Activated CD4-positive, CD25-positive, alpha-beta regulatory T cell treated with anti-CD3 and anti-CD28 coated beads, Interleukin-2, amount 50 U/mL, for 72 hours (primary cell): Measurements from ENCODE around the gene AP3D1.
"Not testable (repeated sequence)": the region's sequence is repeated elsewhere in the genome, so short reads cannot be mapped to it uniquely, and the experiment has no call there.

Source experiments
- DNase-seq: peaks from one replicate; pipeline ENCODE4 v3.0.0; 2021

AP3D1 gene

GRCh38 chr19:2149980-2150793 lies 1.2 kb downstream of the AP3D1 start:
- no peak for DNase-seq

GRCh38 chr19:2148482-2149135 lies 2.8 kb downstream of the AP3D1 start:
- DNase-seq: no peak

GRCh38 chr19:2145831-2146241 lies 5.5 kb downstream of the AP3D1 start:
- no peak for DNase-seq

GRCh38 chr19:2144190-2144589 lies 7.2 kb downstream of the AP3D1 start:
- DNase-seq: no peak

- DNase-seq: no peak
Observed at GRCh38 chr19:2142173-2142829, 9.1 kb downstream of the AP3D1 start.

DNA sequence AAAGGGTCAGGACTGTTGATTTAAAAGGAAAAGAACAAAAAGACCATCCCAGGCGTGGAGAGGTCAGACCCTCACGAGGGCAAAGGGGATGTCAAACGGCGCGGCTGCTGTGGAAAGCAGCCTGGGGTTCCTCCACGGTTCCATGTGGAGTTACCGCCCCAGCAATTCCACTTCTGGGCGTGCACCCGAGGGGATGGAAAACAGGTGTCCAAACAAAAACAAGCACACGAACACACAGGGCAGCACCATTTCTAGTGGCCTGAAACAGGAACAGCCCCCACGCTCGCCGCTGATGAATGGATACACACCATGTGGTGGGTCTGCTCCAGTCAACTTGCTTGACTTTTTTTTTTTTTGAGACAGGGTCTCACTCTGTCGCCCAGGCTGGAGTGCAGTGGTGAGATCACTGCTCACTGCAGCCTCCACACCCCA lies 11.2 kb downstream of the AP3D1 start:
- no peak for DNase-seq

GRCh38 chr19:2139385-2140137 lies 11.8 kb downstream of the AP3D1 start:
- no peak for DNase-seq

GRCh38 chr19:2138061-2138728 lies 13.2 kb downstream of the AP3D1 start:
- no peak for DNase-seq

- no peak for DNase-seq
Observed at GRCh38 chr19:2136796-2137195, 14.6 kb downstream of the AP3D1 start.

DNA sequence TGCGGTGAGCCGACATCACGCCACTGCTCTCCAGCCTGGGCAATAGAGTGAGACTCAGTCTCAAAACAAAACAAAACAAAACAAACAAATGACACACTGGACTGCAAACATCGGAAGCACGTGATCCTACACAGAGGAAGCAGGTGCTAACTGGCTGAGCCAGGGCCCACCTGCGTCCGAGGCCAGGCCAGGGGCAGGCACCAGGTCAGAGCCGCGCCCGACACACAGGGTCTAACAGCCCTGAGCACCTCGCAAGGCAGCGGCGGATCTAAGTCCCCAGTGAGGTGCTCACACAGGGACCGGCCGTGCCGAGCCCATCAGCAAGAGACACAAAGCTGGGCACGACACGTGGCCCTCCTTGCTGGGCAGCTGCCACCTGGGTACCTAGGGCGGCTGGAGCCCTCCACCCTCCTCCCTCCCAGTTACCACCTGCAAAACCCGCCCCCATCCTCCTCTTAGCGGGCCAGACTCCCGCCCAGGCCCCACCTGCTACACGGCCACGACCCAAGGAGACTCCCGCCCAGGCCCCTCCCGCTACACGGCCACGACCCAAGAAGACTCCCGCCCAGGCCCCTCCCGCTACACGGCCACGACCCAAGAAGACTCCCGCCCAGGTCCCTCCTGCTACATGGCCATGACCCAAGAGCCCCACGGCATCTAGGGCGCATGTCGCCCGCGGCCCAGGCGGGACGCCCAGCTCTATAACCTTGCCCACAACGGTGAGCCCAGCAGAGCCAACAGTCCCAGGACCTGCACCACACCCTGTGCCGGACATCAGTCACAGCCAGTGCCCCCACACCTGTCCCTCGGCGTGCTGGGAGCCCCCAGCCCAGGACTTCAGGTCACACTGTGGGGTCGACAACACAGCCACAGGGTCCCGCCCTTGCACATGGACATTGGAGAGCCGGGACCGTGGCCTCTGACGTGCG lies 15.6 kb downstream of the AP3D1 start:
- no peak for DNase-seq

DNA sequence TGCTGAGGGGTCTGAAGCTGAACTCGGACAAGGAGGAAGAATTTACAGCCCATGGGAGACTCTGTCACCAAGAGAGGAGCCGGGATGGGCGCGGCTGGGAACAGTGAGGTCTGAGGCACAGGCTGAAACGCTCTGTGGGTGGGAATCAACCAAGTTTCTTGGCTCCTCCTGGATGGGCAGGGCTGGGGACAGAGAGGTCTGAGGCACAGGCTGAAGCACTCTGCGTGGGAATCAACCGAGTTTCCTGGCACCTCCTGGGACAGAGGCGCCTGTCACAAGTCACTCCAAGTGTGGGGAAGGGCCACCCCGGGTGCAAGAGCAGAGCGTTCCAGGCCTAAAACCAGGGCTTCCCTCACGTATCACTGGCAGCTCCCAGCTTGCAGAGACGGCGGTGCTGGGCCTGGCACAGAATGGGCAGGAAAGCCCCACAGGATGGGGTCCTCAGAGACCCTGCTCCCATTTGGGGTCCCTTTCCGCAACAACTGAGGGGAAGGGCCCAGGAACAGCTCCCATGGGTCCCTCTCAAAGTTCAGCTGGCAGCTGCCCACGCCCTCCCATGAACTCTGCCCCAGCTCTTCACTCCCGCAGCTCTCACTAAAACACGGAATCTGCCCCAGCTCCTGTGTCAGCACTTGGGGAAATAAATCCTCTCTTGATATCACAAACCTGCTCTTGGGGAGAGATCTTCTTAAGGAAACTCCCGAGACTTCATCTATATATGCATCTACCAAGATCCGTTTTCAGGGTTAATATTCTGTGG lies 18.5 kb downstream of the AP3D1 start:
- DNase-seq: no peak

DNA sequence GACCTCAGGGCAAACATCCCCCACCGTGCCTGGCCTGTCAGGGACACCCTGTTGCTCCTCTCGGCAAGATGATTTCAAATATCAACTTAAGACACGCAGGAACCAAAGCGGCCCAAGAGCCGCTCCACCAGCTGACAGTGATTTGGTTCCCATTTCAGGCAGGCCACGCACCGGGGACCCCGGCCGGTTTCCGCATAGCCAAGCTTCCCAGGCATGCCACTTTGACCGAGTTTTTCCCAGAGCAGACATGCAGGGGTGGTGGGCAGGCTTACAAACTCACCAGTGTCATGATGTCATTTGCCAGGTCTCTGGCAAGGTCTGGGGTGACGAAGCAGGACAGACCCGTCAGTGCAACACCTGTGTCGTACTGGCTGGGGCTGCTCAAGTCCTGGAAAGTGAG lies 19.2 kb downstream of the AP3D1 start:
- no peak for DNase-seq

GRCh38 chr19:2131012-2131975 lies 20.1 kb downstream of the AP3D1 start:
- not testable (repeated sequence) for DNase-seq

- DNase-seq: no peak
Observed at GRCh38 chr19:2129892-2130770, 21.2 kb downstream of the AP3D1 start.

- no peak for DNase-seq
Observed at GRCh38 chr19:2129486-2129885, 21.9 kb downstream of the AP3D1 start.

DNA sequence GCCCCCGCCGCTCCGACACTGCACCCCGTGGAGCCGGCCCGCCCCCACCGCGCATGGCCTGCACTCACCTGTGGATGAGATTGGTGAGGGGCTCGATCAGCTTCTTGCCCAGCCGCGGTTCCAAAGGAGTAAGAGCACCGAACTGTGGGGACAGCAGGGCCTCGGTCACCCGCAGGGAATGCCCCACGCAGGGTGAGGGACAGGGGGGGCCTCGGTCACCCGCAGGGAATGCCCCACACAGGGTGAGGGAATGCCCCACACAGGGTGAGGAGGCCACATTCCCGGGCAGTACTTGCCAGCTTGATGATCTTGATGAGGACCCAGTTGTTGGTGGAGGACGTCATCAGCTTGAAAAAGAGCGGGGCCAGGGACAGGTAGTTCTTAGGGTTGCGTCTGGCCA lies 22.3 kb downstream of the AP3D1 start:
- no peak for DNase-seq

DNA sequence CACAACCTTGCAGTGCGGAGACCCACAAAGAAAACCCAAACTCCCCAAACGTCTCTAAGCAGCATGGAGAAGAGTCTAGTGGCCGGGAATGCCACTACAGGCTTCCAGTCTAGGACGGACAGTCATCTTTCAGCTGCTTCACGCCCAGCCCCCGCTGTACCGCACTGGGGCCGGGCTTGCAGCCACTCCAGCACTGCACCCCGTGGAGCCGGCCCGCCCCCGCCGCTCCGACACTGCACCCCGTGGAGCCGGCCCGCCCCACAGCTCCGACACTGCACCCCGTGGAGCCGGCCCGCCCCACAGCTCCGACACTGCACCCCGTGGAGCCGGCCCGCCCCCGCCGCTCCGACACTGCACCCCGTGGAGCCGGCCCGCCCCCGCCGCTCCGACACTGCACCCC lies 23.1 kb downstream of the AP3D1 start:
- not testable (repeated sequence) for DNase-seq

DNA sequence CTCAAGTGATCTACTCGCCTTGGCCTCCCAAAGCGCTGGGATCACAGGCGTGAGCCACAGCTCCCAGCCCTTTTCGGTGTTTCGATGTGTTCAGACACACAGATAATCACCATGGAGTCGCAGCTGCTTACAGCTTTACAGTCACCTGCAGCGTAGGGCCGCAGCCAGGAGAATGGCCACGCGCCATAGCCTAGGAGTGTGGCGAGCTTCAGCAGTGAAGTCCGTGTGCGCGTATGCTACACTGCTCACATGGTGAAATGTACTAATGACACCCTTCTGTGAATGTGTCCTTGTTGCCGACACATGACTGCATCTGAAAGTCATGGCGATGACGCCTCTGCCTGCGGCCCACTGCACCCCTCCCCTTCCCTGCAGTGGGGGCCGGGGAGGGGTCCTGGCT lies 23.6 kb downstream of the AP3D1 start:
- DNase-seq: no peak
